Activated CD8-positive, alpha-beta memory T cell treated with anti-CD3 and anti-CD28 coated beads, Interleukin-2, amount 50 U/mL, for 1 hour (primary cell): ENCODE data around the gene MYBPC2.
A peak's percentile ranks its signal among the peaks of the same experiment; 100 is the strongest.
"Not testable (repeated sequence)": the region's sequence is repeated elsewhere in the genome, so short reads cannot be mapped to it uniquely, and the experiment has no call there.

ENCODE experiments used
- DNase-seq: peaks from one replicate; pipeline ENCODE4 v3.0.0-alpha.2; 2020; ENCODE audit errors: extremely low read depth

The MYBPC2 gene

GRCh38 chr19:50432221-50433028 lies at the start of gene MYBPC2:
MYBPC2 (plus strand) TSS chr19:50432892; CDS start chr19:50432954, 62 bp downstream.
- DNase-seq: no peak

GRCh38 chr19:50383001-50383851 lies 49.5 kb upstream of the MYBPC2 start:
- no peak for DNase-seq

DNA sequence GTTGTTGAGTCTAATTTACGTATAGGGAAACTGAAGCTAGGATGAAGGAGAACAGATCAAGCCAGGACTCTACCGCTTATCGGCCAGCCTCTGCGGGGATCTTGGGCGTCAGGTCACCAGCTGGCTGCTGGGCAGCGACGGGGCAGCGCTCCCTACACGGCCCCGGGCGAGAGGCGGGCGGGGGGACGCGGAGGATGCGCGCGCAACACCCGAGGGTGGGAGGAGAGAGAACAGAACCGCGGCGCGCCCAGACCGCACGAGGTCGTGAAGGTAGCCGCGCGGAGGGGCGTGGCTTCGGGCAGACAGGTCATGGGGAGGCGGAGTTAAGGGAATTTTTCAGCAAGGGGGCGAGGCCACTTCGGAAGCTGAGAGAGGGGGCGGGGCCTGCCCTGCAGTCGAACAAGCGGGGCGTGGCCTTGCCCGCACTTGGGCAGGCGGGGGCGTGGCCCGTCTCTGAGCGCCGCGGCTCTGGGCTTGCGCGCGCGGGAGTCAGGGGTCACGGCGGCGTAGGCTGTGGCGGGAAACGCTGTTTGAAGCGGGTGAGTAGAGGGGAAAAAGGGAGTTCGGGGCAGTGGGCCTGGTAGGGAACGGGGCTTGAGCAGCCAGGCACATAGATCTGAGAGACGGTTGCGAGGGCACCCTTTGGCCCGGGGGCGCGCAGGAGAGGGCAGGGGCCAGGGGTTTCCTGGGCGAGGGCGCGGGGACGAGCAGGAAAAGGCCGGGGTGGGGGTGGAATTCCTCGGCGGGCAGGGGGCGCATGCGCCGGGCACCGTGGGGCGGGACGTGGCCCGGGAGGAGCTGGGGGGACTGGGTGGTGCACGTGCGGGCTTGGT lies 48.6 kb upstream of the MYBPC2 start, which contains the start of gene POLD1:
POLD1 (plus strand) TSS at position 496 of the 833 bp plus-strand sequence. CDS start 14,505 bp downstream, outside the sequence.
- peak; percentile 98 for DNase-seq

- DNase-seq: no peak
These were observed 47.8 kb upstream of the MYBPC2 start for GRCh38 chr19:50384685-50385535.

DNA sequence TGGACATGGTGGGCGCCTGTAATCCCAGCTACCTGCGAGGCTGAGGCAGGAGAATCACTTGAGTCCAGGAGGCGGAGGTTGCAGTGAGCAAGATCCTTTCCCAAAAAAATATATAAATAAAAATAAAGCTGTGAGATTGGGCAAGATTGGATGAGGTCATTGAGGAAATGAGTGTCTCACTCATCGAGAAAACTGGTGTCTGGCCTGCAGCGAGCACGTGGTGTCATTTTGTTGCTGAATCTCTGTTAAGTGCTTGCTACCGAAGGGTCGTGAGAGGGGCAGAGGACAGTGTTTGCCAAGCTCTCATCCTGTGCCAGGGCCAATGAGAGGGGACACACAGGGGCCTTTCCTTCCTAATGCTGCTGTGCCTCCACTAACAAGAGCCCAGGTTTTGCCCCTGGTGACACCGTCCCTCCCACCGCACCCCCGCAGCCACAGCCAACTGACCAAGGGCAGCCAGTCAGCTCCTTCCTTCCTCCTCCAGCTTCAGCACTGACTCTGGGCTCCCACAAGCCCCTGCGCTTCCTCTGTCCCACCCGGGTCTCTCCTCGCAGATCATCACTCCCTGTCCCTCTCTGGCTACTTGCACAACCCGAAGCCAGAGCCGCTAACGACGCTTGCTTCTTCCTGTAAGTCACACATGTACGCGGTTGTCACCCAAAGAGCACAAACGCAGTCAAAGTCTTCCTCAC lies 45.4 kb upstream of the MYBPC2 start:
- no peak for DNase-seq

GRCh38 chr19:50387868-50388245 lies 44.8 kb upstream of the MYBPC2 start:
- no peak for DNase-seq

DNA sequence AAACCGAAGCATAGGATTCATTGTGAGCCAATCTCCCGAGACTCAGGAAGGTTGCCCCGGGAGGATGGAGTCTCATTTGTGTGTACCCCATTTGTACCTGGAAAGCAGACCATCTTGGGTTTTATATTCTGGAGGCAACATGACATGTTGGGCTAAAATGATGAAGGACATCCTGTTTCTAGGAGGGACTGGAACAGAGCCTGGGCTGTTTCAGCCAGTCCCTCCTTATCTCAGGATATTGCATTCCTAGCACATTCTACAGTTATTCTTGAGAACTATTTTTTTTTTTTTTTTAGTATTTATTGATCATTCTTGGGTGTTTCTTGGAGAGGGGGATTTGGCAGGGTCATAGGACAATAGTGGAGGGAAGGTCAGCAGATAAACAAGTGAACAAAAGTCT lies 42.4 kb upstream of the MYBPC2 start:
- not testable (repeated sequence) for DNase-seq

DNA sequence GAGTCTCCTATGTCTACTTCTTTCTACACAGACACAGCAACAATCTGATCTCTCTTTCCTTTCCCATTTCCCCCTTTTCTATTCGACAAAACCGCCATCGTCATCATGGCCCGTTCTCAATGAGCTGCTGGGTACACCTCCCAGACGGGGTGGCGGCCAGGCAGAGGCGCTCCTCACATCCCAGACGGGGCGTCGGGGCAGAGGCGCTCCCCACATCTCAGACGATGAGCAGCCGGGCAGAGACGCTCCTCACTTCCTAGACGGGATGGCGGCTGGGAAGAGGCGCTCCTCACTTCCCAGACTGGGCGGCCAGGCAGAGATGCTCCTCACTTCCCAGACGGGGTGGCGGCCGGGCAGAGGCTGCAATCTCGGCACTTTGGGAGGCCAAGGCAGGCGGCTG lies 41.7 kb upstream of the MYBPC2 start:
- not testable (repeated sequence) for DNase-seq

DNA sequence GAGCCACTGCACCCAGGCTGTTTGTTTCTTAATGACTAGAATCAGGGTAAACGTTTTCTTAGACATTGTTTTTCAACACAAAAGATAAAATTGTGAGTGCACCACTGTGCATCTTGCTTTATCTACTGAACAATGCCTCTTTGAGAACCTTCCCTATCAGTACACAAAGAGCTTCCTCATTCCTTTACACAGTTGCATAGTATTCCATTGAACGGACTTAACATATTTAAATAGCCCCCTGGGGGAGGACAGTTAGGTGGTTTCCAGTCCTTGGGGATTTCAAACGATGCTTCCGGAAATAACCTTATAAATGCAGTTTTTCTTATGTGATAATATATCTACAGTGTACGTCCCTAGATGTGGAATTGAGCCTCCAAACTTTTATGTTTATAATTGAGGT lies 39.9 kb upstream of the MYBPC2 start:
- DNase-seq: no peak

- DNase-seq: no peak
These were observed 39.1 kb upstream of the MYBPC2 start for GRCh38 chr19:50393589-50393988.

- DNase-seq: no peak
These were observed 38.7 kb upstream of the MYBPC2 start for GRCh38 chr19:50394017-50394416.

- DNase-seq: no peak
These were observed 33.9 kb upstream of the MYBPC2 start for GRCh38 chr19:50398675-50399367.

GRCh38 chr19:50399368-50399745 lies 33.3 kb upstream of the MYBPC2 start:
- no peak for DNase-seq

DNA sequence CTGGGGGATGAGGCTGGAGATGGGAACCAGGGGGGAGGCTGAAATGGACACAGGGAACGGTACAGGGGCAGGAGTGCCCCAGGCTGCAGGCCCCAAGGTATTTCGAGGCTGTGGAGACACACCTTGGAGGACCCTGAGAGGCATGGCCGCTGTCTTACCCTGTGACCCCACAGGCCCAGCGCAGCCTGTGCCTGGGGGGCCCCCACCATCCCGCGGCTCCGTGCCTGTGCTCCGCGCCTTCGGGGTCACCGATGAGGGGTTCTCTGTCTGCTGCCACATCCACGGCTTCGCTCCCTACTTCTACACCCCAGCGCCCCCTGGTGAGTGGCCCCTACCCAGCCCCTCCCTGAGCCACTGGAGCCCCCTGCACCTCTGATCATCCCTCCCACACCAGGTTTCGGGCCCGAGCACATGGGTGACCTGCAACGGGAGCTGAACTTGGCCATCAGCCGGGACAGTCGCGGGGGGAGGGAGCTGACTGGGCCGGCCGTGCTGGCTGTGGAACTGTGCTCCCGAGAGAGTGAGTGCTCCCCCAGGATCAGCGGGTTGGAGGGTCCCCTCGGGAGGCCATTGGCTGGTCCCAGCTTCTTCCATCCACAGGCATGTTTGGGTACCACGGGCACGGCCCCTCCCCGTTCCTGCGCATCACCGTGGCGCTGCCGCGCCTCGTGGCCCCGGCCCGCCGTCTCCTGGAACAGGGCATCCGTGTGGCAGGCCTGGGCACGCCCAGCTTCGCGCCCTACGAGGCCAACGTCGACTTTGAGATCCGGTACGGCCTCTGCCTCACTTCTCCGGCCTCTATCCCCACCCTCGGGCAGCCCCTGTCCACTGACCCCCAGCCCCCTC lies 30.9 kb upstream of the MYBPC2 start:
- no peak for DNase-seq

DNA sequence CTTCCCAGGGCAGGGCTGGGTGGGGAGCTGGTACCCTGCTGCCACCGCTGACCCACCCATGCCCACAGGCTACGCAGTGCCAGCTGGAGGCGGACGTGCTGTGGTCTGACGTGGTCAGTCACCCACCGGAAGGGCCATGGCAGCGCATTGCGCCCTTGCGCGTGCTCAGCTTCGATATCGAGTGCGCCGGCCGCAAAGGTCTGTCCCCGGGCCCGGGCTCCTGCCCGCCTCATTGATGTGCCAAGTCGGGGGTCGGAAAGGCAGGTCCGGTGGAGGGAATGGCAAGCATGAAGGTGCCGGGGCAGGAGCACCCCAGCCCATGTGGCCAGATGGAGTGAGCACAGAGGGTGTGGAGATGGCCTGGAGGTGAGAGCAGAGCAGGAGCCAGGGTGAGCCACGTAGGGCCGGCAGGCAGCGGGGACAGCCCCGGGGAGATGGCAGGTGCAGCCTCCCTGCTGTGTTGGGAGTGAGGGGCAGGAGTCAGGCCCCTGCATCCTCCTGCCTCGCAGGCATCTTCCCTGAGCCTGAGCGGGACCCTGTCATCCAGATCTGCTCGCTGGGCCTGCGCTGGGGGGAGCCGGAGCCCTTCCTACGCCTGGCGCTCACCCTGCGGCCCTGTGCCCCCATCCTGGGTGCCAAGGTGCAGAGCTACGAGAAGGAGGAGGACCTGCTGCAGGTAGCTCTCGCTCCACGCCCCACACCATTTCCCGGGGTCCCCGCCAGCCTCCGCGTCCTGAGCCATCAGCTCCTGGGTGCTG lies 30.0 kb upstream of the MYBPC2 start:
- no peak for DNase-seq

GRCh38 chr19:50406156-50406820 lies 26.4 kb upstream of the MYBPC2 start:
- no peak for DNase-seq

DNA sequence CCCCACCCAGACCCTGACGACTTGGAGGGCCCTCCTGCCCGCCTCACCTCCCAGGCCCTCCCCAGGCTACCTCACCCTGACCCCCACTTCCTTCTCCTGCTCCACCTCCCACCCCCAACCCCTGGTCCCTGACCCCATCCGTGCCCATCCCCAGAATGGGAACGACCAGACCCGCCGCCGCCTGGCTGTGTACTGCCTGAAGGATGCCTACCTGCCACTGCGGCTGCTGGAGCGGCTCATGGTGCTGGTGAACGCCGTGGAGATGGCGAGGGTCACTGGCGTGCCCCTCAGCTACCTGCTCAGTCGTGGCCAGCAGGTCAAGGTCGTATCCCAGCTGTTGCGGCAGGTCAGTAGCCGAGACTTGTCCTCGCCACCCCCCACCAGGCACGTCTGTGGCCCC lies 25.9 kb upstream of the MYBPC2 start:
- DNase-seq: no peak

DNA sequence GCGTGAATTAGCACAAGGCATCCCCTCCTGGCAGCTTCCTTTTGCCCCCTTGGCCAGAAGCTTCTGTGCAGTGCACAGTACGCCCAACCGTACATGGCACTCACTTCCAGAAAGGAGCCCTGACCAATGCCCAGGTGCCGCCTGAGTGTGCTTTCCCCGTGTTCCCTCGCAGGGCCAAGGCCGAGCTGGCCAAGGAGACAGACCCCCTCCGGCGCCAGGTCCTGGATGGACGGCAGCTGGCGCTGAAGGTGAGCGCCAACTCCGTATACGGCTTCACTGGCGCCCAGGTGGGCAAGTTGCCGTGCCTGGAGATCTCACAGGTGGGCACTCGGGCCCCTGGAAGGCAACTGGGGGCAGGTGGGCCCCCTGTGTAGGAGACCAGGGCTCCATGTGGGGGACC lies 23.3 kb upstream of the MYBPC2 start:
- no peak for DNase-seq
